VCaP (cell line): ENCODE results near the gene KRT17.

ENCODE experiments used
- H3K27ac ChIP-seq: fragments of 450-650 bp; 2 replicates; pipeline ENCODE4 v1.5.1; 2017
- CTCF ChIP-seq: fragments of 450-650 bp; conservative IDR thresholded peaks from 2 replicates; pipeline ENCODE4 v1.5.1; 2017; ENCODE audit warnings: mild to moderate bottlenecking, moderate library complexity

The KRT17 gene

GRCh38 chr17:41635121-41636097 lies 11.0 kb upstream of the KRT17 start:
- no peak overlapping the region for H3K27ac ChIP-seq

GRCh38 chr17:41634639-41635038 lies 10.3 kb upstream of the KRT17 start:
- TF ChIP-seq CTCF, result no peak

More at GRCh38 chr17:41635121-41636097, 11.0 kb upstream of the KRT17 start:
- TF ChIP-seq CTCF, result no peak

GRCh38 chr17:41633556-41634199 lies 9.3 kb upstream of the KRT17 start:
- no peak overlapping the region for H3K27ac ChIP-seq

More at GRCh38 chr17:41634639-41635038, 10.3 kb upstream of the KRT17 start:
- no peak overlapping the region for H3K27ac ChIP-seq

GRCh38 chr17:41632482-41633105 lies 8.2 kb upstream of the KRT17 start:
- TF ChIP-seq CTCF, result no peak
- H3K27ac ChIP-seq, result no peak overlapping the region

More at GRCh38 chr17:41633556-41634199, 9.3 kb upstream of the KRT17 start:
- no peak for TF ChIP-seq CTCF

GRCh38 chr17:41631898-41632285 lies 7.5 kb upstream of the KRT17 start:
- H3K27ac ChIP-seq, result no peak overlapping the region
- no peak for TF ChIP-seq CTCF

GRCh38 chr17:41631025-41631897 lies 6.9 kb upstream of the KRT17 start:
- no peak for TF ChIP-seq CTCF
- H3K27ac ChIP-seq, result no peak overlapping the region
